ENCODE results near the gene BOD1. TPM values are rescaled to one million over a fixed set of nuclear protein-coding genes. Genes with fewer than 3 reads are reported as not detected.

Gene BOD1
- total and polyA plus RNA-seq, 2 of the 8 experiments (the other 6 are each of a cell fraction or from before 2014, with no cell fraction given), result 107 to 149 TPM

DNA sequence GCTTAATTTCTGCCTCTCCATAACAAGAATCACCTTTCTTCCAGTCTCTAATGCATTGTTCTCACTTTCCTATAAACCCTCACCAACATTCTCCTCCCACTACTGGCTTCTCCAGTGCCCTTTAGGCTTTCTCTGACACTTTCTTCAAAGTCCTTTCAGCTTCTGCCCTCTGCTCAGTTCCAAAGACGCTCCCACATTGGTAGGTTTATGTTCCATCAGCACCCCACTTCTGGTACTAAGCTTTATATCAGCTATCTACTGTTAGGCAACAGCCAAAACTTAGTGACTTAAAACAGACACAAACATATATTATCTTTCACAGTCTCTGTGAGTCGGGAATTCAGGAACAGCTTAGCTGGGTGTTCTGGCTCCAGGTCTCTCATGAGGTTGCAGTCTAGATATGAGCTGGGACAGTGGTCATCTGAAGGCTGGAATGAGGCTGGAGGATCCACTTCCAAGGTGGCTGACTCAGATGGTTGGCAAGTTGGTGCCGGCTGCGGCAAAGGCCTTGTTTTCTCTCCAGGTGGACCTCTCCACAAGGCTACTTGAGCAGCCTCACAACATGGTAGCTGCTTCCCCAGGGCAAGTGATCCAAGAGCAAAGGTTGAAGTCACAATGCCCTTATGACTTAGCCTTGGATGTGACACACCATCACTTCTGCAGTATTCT lies 37.4 kb downstream of the BOD1 start:
- no peak overlapping the region for H3K4me3 ChIP-seq (ENCODE audit: extremely low read depth in 1 of 4, insufficient read depth in 2 of 4, low read depth in 3 of 4, low read length in 4 of 4)
- H2AK5ac ChIP-seq (ENCODE audit: low read depth, low read length), result no peak overlapping the region
- H4K20me1 ChIP-seq (replicated peaks in 1 of 2; ENCODE audit: control insufficient read depth in 1 of 2, insufficient read depth in 2 of 2, low read length in 2 of 2), result no peaks in the 10 kb centered on the region
- H4K5ac ChIP-seq (ENCODE audit: insufficient read length, low read depth, low read length), result no peak overlapping the region
- H3K36me3 ChIP-seq (ENCODE audit: control insufficient read depth in 2 of 4, insufficient read depth in 4 of 4, low read length in 3 of 4), result no peaks in the 10 kb centered on the region
- no peak overlapping the region for H3K23ac ChIP-seq (ENCODE audit: insufficient read length)
- H3K27ac ChIP-seq (ENCODE audit: low read depth, low read length), result no peak overlapping the region
- H2BK12ac ChIP-seq (ENCODE audit: low read depth, low read length), result no peak overlapping the region
- TF ChIP-seq BRCA1 (IDR thresholded peaks at IDR 0.05; ENCODE audit: low read depth, low read length) (no peak), CHD1 (IDR thresholded peaks at IDR 0.05; ENCODE audit: low read depth, low read length) (no peak), TCF12 (IDR thresholded peaks at IDR 0.05; ENCODE audit: low read depth, low read length) (no peak)
- no peaks in the 10 kb centered on the region for H3K23me2 ChIP-seq (ENCODE audit: low read depth, low read length)
- H4K8ac ChIP-seq (ENCODE audit: extremely low read depth, insufficient read depth, low read length), result no peak overlapping the region
- H3K9ac ChIP-seq (replicated peaks in 1 of 4; ENCODE audit: extremely low read depth in 1 of 4, low read depth in 3 of 4, low read length in 3 of 4), result no peak overlapping the region
- H3K79me1 ChIP-seq (ENCODE audit: low read depth, low read length), result no peaks in the 10 kb centered on the region
- H3K4ac ChIP-seq (replicated peaks; ENCODE audit: insufficient read length, low read depth, low read length), result no peak overlapping the region
- FAIRE-seq (no peak), DNase-seq (ENCODE audit: low read depth in 1 of 2, low spot score in 2 of 2) (no peak)
- H2AFZ ChIP-seq (ENCODE audit: low read length), result no peak overlapping the region
- H2BK120ac ChIP-seq (replicated peaks; ENCODE audit: low read depth, low read length), result no peak overlapping the region
- no peak overlapping the region for H3K18ac ChIP-seq (ENCODE audit: extremely low read depth, low read length)
- H3K14ac ChIP-seq (ENCODE audit: insufficient read length), result no peak overlapping the region
- ChIA-PET CTCF (ENCODE audit: partially characterized antibody) (interaction anchor here (0.6 to 2.7 kb wide), 13 partner anchors 9 to 1286 kb away, joined by 3 to 10 read pairs (median 3); no protein-coding TSS in a partner anchor), POLR2A (ENCODE audit: partially characterized antibody) (interaction anchor here (1.4 to 1.6 kb wide), 2 partner anchors 251 to 263 kb away, joined by 4 to 5 read pairs; partner anchors contain the start of gene STC2)
- no peak overlapping the region for H3K56ac ChIP-seq (replicated peaks; ENCODE audit: insufficient read length, low read depth, low read length)
- H2BK20ac ChIP-seq (ENCODE audit: low read length), result no peak overlapping the region
- WGBS, 2 experiments (ENCODE audit: extremely low coverage in 1 of 2, insufficient coverage in 1 of 2, insufficient read length in 1 of 2, insufficient replicate concordance in 2 of 2, low coverage in 1 of 2, low lambda C conversion rate in 2 of 2, missing lambda C conversion rate in 1 of 2), result 83% methylated on average over 4 of the region's 4 CpGs; no CpG with 5 or more reads in 1 of the 2 experiments
- no peaks in the 10 kb centered on the region; a peak in 1 of 7 replicates for H3K27me3 ChIP-seq (replicated peaks in 1 of 4; ENCODE audit: control insufficient read depth in 3 of 4, extremely low read depth in 1 of 4, insufficient read depth in 3 of 4, low read length in 3 of 4)
- no peak overlapping the region for H2BK5ac ChIP-seq (ENCODE audit: low read depth, low read length)
- H2BK15ac ChIP-seq (ENCODE audit: low read length), result no peak overlapping the region
- H4K91ac ChIP-seq (replicated peaks; ENCODE audit: insufficient read length, low read length), result no peak overlapping the region
- peaks cover 4 to 10% of the 10 kb centered on the region in 2 experiments; a peak in 3 of 4 replicates for H3K9me3 ChIP-seq (ENCODE audit: insufficient read depth in 2 of 2, low read depth in 1 of 2, low read length in 1 of 2)
- no peaks in the 10 kb centered on the region for H3K79me2 ChIP-seq (ENCODE audit: control insufficient read depth in 1 of 2, insufficient read depth in 2 of 2, low read length in 2 of 2)
- H3K4me2 ChIP-seq (ENCODE audit: insufficient read depth in 1 of 2, low read depth in 2 of 2, low read length in 2 of 2), result no peak overlapping the region
- peaks cover 0 to 7% (median 3%) of the 10 kb centered on the region in 4 experiments; a peak in 5 of 7 replicates for H3K4me1 ChIP-seq (replicated peaks in 1 of 4; ENCODE audit: control insufficient read depth in 3 of 4, insufficient read depth in 4 of 4, low read length in 3 of 4)

Measured in H1 (cell line).